Glutamatergic neuron (in vitro differentiated cells): Measurements from ENCODE around the gene OPRL1. TPM values are rescaled to one million over a fixed set of nuclear protein-coding genes. Genes with fewer than 3 reads are reported as not detected.

Source experiments
- DNase-seq: peaks from one replicate; pipeline ENCODE4 v3.0.0; 2022
- H3K27ac Mint-ChIP-seq: one replicate; pipeline ENCODE4 v1.8.0; 2020; ENCODE audit warnings: mild to moderate bottlenecking, mixed read lengths, inconsistent platforms; ENCODE audit not compliant: unreplicated experiment
- H3K27me3 Mint-ChIP-seq: one replicate; pipeline ENCODE4 v1.8.0; 2020; ENCODE audit warnings: mild to moderate bottlenecking, moderate library complexity, mixed read lengths, inconsistent platforms; ENCODE audit not compliant: unreplicated experiment
- H3K36me3 Mint-ChIP-seq: one replicate; pipeline ENCODE4 v1.8.0; 2020; ENCODE audit warnings: mild to moderate bottlenecking, mixed read lengths, inconsistent platforms; ENCODE audit not compliant: unreplicated experiment
- H3K4me1 Mint-ChIP-seq: one replicate; pipeline ENCODE4 v1.8.0; 2020; ENCODE audit warnings: mild to moderate bottlenecking, low read depth, mixed read lengths, inconsistent platforms; ENCODE audit not compliant: unreplicated experiment
- H3K4me3 Mint-ChIP-seq: one replicate; pipeline ENCODE4 v1.8.0; 2020; ENCODE audit warnings: mild to moderate bottlenecking, mixed read lengths, inconsistent platforms; ENCODE audit not compliant: unreplicated experiment
- H3K9me3 Mint-ChIP-seq: one replicate; pipeline ENCODE4 v1.8.0; 2020; ENCODE audit warnings: mild to moderate bottlenecking, moderate library complexity, mixed read lengths, inconsistent platforms; ENCODE audit not compliant: unreplicated experiment
- total RNA-seq: library from RNA; stranded (reverse); fragmentation: NEBNext Ultra II Directional; extraction: Animal tissue kit (Norgen Biotek cat#: 25700); gene quantifications from one replicate; pipeline ENCODE4 v1.2.1, GENCODE V29; 2021; ENCODE audit not compliant: unreplicated experiment
- TF ChIP-seq, protein P1 (sequence below): fragments of 200-600 bp; sonication (generic); IDR thresholded peaks from one replicate; pipeline ENCODE4 v1.5.0; 2021; ENCODE audit not compliant: partially characterized antibody, unreplicated experiment

OPRL1 gene
- total RNA-seq, 1 donor from 2014 or later = 2.9 TPM

DNA sequence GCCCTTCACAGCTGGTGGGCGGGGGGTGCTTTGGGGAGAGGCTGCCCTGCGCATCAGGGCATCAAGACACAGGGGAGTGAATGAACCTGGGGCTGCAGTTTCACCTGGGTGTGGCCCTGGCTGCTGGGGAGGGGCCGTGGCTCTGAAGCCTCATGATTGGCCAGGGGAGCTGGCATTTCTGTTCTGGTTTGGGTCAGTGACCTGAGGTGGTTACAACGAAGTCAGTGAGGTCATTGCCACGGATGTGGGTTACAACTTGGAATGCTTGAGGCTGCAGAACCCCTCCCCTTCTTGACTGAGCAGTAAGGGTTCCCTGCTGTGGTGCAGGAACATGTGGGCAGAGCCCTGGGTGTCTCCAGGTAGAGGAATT lies 13.9 kb upstream of the OPRL1 start:
- Mint-ChIP-seq H3K4me1 (peaks cover 8% of the 10 kb centered on the region), H3K27ac (no peak overlapping the region), H3K4me3 (no peak overlapping the region), H3K9me3 (peaks cover 3% of the 10 kb centered on the region), H3K27me3 (peaks cover 5% of the 10 kb centered on the region), H3K36me3 (no peaks in the 10 kb centered on the region)
- TF ChIP-seq, protein P1, sequence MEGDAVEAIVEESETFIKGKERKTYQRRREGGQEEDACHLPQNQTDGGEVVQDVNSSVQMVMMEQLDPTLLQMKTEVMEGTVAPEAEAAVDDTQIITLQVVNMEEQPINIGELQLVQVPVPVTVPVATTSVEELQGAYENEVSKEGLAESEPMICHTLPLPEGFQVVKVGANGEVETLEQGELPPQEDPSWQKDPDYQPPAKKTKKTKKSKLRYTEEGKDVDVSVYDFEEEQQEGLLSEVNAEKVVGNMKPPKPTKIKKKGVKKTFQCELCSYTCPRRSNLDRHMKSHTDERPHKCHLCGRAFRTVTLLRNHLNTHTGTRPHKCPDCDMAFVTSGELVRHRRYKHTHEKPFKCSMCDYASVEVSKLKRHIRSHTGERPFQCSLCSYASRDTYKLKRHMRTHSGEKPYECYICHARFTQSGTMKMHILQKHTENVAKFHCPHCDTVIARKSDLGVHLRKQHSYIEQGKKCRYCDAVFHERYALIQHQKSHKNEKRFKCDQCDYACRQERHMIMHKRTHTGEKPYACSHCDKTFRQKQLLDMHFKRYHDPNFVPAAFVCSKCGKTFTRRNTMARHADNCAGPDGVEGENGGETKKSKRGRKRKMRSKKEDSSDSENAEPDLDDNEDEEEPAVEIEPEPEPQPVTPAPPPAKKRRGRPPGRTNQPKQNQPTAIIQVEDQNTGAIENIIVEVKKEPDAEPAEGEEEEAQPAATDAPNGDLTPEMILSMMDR = no peak
- DNase-seq = no peak

DNA sequence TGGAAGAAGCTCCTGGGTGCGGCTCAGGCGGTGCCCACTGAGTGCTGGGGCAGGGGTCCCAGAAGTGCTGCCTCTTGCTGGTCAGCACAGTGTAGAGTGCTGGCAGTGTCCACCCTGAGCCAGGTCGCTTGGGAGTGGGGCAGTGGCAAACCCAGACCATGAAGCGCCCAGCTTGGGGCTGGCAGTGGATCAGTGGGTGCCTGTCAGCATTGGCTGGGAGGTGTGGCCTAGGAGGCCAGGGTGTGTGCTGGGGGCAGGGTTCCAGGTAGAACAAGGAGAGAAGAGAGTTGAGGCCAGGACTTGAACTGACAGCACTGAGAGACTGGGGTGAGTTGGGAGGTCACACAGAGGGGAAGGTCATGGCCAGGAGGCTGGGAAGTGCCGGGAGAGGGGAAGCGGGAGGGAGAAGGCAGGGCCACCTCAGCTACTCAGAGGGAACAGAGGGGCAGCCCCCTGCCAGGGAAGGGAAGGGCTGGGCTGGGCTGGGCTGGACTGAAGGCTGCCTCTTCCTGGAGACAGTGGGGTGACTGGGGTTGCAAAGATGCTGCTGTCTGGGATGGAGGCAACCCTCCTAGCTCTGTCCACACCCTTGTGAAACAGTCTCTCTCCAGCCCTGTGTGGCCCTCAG lies 12.8 kb upstream of the OPRL1 start:
- no peaks in the 10 kb centered on the region for H3K36me3 Mint-ChIP-seq
- DNase-seq = no peak
- peaks cover 5% of the 10 kb centered on the region for H3K27me3 Mint-ChIP-seq
- H3K27ac Mint-ChIP-seq = no peak overlapping the region
- TF ChIP-seq, protein P1 = no peak
- peaks cover 2% of the 10 kb centered on the region for H3K9me3 Mint-ChIP-seq
- H3K4me1 Mint-ChIP-seq = peaks cover 8% of the 10 kb centered on the region
- no peak overlapping the region for H3K4me3 Mint-ChIP-seq

DNA sequence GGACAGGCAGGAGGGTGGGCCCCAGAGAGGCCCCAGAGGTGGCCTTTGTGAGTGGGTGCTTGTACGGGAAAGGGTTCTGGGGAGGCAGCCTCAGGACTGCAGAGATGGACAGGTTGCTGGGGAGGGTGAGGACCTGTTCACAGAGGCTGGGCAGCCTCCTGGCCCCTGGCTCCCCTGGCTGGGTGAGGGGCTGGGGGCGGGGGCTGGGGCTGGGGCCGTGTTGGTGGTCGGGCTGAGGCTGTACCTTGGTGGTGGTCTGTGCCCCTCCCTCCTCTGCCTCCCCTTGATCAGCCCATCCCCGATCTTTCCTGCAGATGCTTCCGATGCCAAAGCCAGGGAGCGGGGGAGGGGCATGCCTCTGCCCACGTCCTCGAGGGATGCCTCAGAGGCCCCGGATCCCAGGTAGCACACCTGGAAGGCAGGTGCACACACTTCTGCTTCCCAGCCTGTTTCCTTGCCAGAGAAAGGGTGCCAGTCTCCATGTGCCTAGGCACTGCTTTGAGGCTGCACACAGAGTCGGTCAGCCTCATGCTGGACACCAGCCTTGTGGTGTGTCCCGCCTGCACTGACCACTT lies 12.1 kb upstream of the OPRL1 start:
- Mint-ChIP-seq H3K27me3 (peaks cover 5% of the 10 kb centered on the region), H3K4me1 (peaks cover 8% of the 10 kb centered on the region), H3K36me3 (no peaks in the 10 kb centered on the region), H3K9me3 (peaks cover 2% of the 10 kb centered on the region), H3K4me3 (no peak overlapping the region), H3K27ac (no peak overlapping the region)
- DNase-seq = no peak
- TF ChIP-seq, protein P1 = no peak

DNA sequence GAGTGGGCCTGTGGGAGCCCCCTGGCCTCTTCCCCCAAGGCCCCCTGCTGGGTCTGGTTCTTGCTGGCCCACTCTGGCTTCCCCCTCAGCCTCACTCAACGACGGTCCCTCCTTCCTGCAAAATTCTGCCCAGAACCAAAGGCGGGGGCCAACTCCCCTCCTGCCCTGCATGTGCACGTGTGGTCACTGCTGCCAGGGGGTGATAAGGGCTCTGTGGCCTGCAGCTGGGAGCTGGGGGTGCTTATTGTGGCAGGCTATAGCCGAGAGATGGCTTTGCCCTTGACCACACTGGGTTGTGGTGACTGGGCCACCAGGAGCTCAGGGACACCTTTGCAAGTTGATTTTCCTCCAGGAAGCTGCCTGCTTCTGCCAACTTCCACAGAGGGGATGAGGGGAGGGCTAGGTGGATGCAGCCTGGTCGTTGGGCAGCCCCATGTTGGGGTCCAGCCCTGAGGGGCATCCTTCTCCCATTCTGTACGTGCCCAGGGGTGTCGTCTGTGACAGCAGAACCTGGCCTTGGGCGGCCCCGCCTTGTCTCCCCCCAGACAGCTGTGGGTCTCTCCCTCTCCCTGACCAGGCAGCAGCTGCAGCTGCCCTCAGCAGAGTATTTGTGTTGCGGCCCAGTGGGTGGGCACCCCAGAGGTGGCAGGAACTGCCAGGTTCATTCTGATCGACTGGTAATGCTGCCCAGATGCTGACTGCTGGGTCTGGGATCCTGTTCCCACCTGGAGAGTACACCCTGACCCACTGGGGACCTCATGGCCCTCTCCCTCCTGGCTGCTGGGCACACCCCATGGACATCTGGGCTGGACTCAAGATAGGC lies 11.3 kb upstream of the OPRL1 start:
- Mint-ChIP-seq H3K4me3 (no peak overlapping the region), H3K27ac (no peak overlapping the region), H3K36me3 (no peaks in the 10 kb centered on the region), H3K9me3 (peaks cover 2% of the 10 kb centered on the region), H3K27me3 (peaks cover 5% of the 10 kb centered on the region), H3K4me1 (peaks cover 8% of the 10 kb centered on the region)
- no peak for DNase-seq
- TF ChIP-seq, protein P1 = no peak

DNA sequence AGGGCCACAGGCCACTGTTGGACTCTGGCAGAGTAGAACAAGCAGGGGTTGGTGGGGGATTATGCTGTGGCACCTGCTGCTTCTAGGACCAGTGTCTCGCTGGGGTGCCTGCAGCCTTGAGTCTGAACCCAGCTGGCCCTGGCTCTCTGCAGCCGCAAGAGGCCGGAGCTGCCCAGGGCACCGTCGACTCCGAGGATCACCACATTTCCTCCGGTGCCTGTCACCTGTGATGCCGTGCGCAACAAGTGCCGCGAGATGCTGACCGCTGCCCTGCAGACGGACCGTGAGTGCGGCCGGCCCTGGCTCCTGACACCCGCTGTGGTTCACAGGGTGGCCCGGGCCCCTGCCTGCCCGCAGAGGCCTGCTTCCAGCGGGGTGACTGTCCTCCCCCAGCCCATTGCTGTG lies 10.7 kb upstream of the OPRL1 start:
- no peak for DNase-seq
- H3K27me3 Mint-ChIP-seq = peaks cover 1% of the 10 kb centered on the region
- H3K4me1 Mint-ChIP-seq = peaks cover 3% of the 10 kb centered on the region
- no peaks in the 10 kb centered on the region for H3K9me3 Mint-ChIP-seq
- no peak overlapping the region for H3K4me3 Mint-ChIP-seq
- no peak overlapping the region for H3K27ac Mint-ChIP-seq
- H3K36me3 Mint-ChIP-seq = no peaks in the 10 kb centered on the region
- TF ChIP-seq, protein P1 = no peak
